ENCODE data around the gene CHID1. TPM values are rescaled to one million over a fixed set of nuclear protein-coding genes. Genes with fewer than 3 reads are reported as not detected.
A peak's percentile ranks its signal among the peaks of the same experiment; 100 is the strongest.

CHID1 gene
- total and polyA plus RNA-seq, 2 donors (not counting 1 experiment from before 2014, with no cell fraction given): 31.0 to 68.1 TPM

- ChIA-PET POLR2A (interaction anchor here (0.8 to 2.6 kb wide), 2 partner anchors 26 to 36 kb away, joined by 3 to 13 read pairs; partner anchors contain the start of genes PNPLA2 and RPLP2), CTCF (no interaction called here)
- H3K9me3 Mint-ChIP-seq (ENCODE audit: insufficient read depth): no peaks in the 10 kb centered on the region
- peak; percentile 63 for DNase-seq
- Histone ChIP-seq H3K79me2 (ENCODE audit: control insufficient read depth, insufficient read depth, low read length) (peaks cover 20% of the 10 kb centered on the region), H3K4me1 (ENCODE audit: control insufficient read depth in 2 of 2, insufficient read depth in 2 of 2, low read length in 2 of 2) (peaks cover 37 to 52% of the 10 kb centered on the region in 2 donors), H3K9me3 (ENCODE audit: control extremely low read depth in 1 of 3, control insufficient read depth in 2 of 3, insufficient read depth in 1 of 3, low read length in 2 of 3) (no peaks in the 10 kb centered on the region), H2AFZ (ENCODE audit: insufficient read depth, low read depth, low read length, poor library complexity, severe bottlenecking) (no peak overlapping the region), H3K27ac (ENCODE audit: low read length in 2 of 2) (no peak overlapping the region), H3K4me2 (replicated peaks; ENCODE audit: low read depth, low read length, poor library complexity, severe bottlenecking) (peak overlapping the region; percentile 88), H3K4me3 (ENCODE audit: control extremely low read depth in 1 of 5, extremely low read depth in 1 of 5, insufficient read depth in 1 of 5, low read depth in 2 of 5, low read length in 4 of 5) (no peak overlapping the region), H3K27me3 (replicated peaks in 1 of 4; ENCODE audit: control extremely low read depth in 1 of 4, control insufficient read depth in 3 of 4, insufficient read depth in 4 of 4, low read length in 3 of 4) (peaks cover 0 to 48% (median 11%) of the 10 kb centered on the region in 4 experiments), H4K20me1 (ENCODE audit: control insufficient read depth, insufficient read depth, low read length, poor library complexity, severe bottlenecking) (peaks cover 31% of the 10 kb centered on the region), H3K36me3 (replicated peaks in 1 of 2; ENCODE audit: control extremely low read depth in 1 of 2, control insufficient read depth in 1 of 2, extremely low read depth in 1 of 2, insufficient read depth in 2 of 2, low read length in 1 of 2) (peaks cover 0 to 3% of the 10 kb centered on the region in 2 experiments), H3K9ac (ENCODE audit: low read length) (no peak overlapping the region)
- TF ChIP-seq EZH2 (IDR thresholded peaks at IDR 0.05; ENCODE audit: borderline replicate concordance, insufficient read depth, low read depth, low read length, poor library complexity, severe bottlenecking): no peak
- TF ChIP-seq CTCF (IDR thresholded peaks at IDR 0.05): no peak
- H3K4me1 Mint-ChIP-seq: peaks cover 32% of the 10 kb centered on the region
- H3K4me3 Mint-ChIP-seq: peak overlapping the region; percentile 16
- 47% methylated on average over 28 of the region's 31 CpGs for WGBS (ENCODE audit: insufficient coverage)
- intact Hi-C loops (cut with micrococcal nuclease): loop anchor here (5.0 kb wide), 1 partner anchor 1007 kb away; the partner anchor contains the start of gene LSP1
- H3K27ac Mint-ChIP-seq: peak overlapping the region; percentile 26
- no peaks in the 10 kb centered on the region for H3K27me3 Mint-ChIP-seq
- no peak for ATAC-seq (ENCODE audit: low read depth)
These were observed 65.6 kb downstream of the CHID1 start for GRCh38 chr11:844693-845644.
